Measurements from ENCODE around the gene CELA1. TPM values are rescaled to one million over a fixed set of nuclear protein-coding genes. Genes with fewer than 3 reads are reported as not detected.

CELA1 gene
- total RNA-seq, 1 donor from 2014 or later: not detected

- H3K27me3 ChIP-seq (ENCODE audit: insufficient read depth, low read length): no peaks in the 10 kb centered on the region
- no peaks in the 10 kb centered on the region for H3K36me3 ChIP-seq (ENCODE audit: insufficient read depth, low read length)
- H3K4me2 ChIP-seq (ENCODE audit: low read length): no peak overlapping the region
- Mint-ChIP-seq H3K4me3 (ENCODE audit: unreplicated experiment) (no peak overlapping the region), H3K27ac (ENCODE audit: unreplicated experiment) (no peak overlapping the region), H3K27me3 (ENCODE audit: low read depth, unreplicated experiment) (no peaks in the 10 kb centered on the region), H3K9me3 (ENCODE audit: unreplicated experiment) (no peaks in the 10 kb centered on the region), H3K36me3 (ENCODE audit: low read depth, unreplicated experiment) (no peaks in the 10 kb centered on the region), H3K4me1 (ENCODE audit: low read depth, unreplicated experiment) (peaks cover 11% of the 10 kb centered on the region)
- no peaks in the 10 kb centered on the region for H3K9me3 ChIP-seq (ENCODE audit: insufficient read depth, low read depth, low read length)
- H3K9ac ChIP-seq (ENCODE audit: low read length): no peak overlapping the region
- H3K79me2 ChIP-seq (ENCODE audit: insufficient read depth, low read length): no peaks in the 10 kb centered on the region
- no peak overlapping the region for H3K27ac ChIP-seq (ENCODE audit: low read depth, low read length)
- H2AFZ ChIP-seq (ENCODE audit: low read depth, low read length): no peak overlapping the region
- FAIRE-seq (no peak), DNase-seq (ENCODE audit: low read depth) (no peak)
- H4K20me1 ChIP-seq (ENCODE audit: insufficient read depth, low read length): no peaks in the 10 kb centered on the region
- TF ChIP-seq CTCF (IDR thresholded peaks at IDR 0.05; ENCODE audit: insufficient read depth, low read depth, low read length): no peak
- no peak for TF ChIP-seq EZH2 (IDR thresholded peaks at IDR 0.05; ENCODE audit: insufficient read depth, low read length)
- H3K4me1 ChIP-seq (ENCODE audit: insufficient read depth, low read length): peaks cover 6% of the 10 kb centered on the region
- H3K4me3 ChIP-seq (ENCODE audit: insufficient read depth, low read depth, low read length): no peak overlapping the region
Measured at GRCh38 chr12:51323317-51323960, 23.0 kb downstream of the CELA1 start.

DNA sequence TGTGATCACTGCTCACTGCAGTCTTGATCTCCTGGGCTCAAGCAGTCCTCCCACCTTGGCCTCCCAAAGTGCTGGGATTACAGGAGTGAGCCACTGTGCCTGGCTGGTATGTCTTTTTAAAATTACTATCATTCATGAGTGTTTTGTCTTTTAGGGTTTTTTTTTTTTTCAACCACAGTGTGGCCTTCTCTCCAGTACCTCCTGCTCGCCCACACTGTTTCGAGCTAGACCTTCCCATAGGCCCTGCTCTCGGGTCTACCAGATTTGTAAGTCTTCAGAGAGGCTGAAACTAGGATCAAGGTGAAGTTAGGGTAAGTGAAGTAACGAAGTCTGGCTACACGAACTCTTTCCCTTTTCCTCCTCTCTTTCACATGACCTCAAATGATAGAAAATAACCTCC, 24.0 kb downstream of the CELA1 start:
- H4K20me1 ChIP-seq (ENCODE audit: insufficient read depth, low read length): no peaks in the 10 kb centered on the region
- Mint-ChIP-seq H3K27ac (ENCODE audit: unreplicated experiment) (no peak overlapping the region), H3K9me3 (ENCODE audit: unreplicated experiment) (no peaks in the 10 kb centered on the region), H3K4me1 (ENCODE audit: low read depth, unreplicated experiment) (peaks cover 11% of the 10 kb centered on the region), H3K36me3 (ENCODE audit: low read depth, unreplicated experiment) (no peaks in the 10 kb centered on the region), H3K4me3 (ENCODE audit: unreplicated experiment) (no peak overlapping the region), H3K27me3 (ENCODE audit: low read depth, unreplicated experiment) (no peaks in the 10 kb centered on the region)
- no peak overlapping the region for H3K4me3 ChIP-seq (ENCODE audit: insufficient read depth, low read depth, low read length)
- H3K4me2 ChIP-seq (ENCODE audit: low read length): no peak overlapping the region
- H3K9me3 ChIP-seq (ENCODE audit: insufficient read depth, low read depth, low read length): no peaks in the 10 kb centered on the region
- no peak for TF ChIP-seq CTCF (IDR thresholded peaks at IDR 0.05; ENCODE audit: insufficient read depth, low read depth, low read length)
- TF ChIP-seq EZH2 (IDR thresholded peaks at IDR 0.05; ENCODE audit: insufficient read depth, low read length): no peak
- no peak for DNase-seq (ENCODE audit: low read depth)
- no peaks in the 10 kb centered on the region for H3K36me3 ChIP-seq (ENCODE audit: insufficient read depth, low read length)
- no peaks in the 10 kb centered on the region for H3K27me3 ChIP-seq (ENCODE audit: insufficient read depth, low read length)
- H3K9ac ChIP-seq (ENCODE audit: low read length): no peak overlapping the region
- no peak for FAIRE-seq
- peaks cover 6% of the 10 kb centered on the region for H3K4me1 ChIP-seq (ENCODE audit: insufficient read depth, low read length)
- H2AFZ ChIP-seq (ENCODE audit: low read depth, low read length): no peak overlapping the region
- H3K27ac ChIP-seq (ENCODE audit: low read depth, low read length): no peak overlapping the region
- H3K79me2 ChIP-seq (ENCODE audit: insufficient read depth, low read length): no peaks in the 10 kb centered on the region

DNA sequence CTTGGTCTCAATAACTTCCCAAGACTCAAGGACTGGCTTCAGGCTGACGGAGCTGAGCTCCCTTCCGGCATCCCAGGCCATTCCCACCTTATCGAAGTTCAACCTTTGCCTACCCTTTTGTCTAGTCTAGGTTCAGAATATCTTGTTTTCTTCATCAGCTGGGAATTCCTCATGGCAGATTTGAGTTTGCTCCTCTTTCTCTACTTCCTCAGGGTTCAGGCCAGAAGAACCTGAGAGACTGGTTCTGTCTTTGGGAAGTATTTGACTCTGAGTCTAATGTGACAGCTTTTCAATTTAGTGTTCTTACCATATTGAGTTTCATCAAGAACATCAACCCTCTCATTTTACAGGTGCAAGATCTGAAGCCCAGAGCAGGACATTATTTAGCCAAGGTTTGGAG, 24.6 kb downstream of the CELA1 start:
- Mint-ChIP-seq H3K4me1 (ENCODE audit: low read depth, unreplicated experiment) (peaks cover 9% of the 10 kb centered on the region), H3K27ac (ENCODE audit: unreplicated experiment) (no peak overlapping the region)

More for the DNA sequence above, 24.6 kb downstream of the CELA1 start:
- Histone ChIP-seq H3K27me3 (ENCODE audit: insufficient read depth, low read length) (no peaks in the 10 kb centered on the region), H4K20me1 (ENCODE audit: insufficient read depth, low read length) (no peaks in the 10 kb centered on the region), H3K4me3 (ENCODE audit: insufficient read depth, low read depth, low read length) (no peak overlapping the region), H3K9ac (ENCODE audit: low read length) (no peak overlapping the region), H3K4me2 (ENCODE audit: low read length) (no peak overlapping the region), H3K36me3 (ENCODE audit: insufficient read depth, low read length) (no peaks in the 10 kb centered on the region), H3K27ac (ENCODE audit: low read depth, low read length) (no peak overlapping the region), H3K79me2 (ENCODE audit: insufficient read depth, low read length) (no peaks in the 10 kb centered on the region), H2AFZ (ENCODE audit: low read depth, low read length) (no peak overlapping the region), H3K4me1 (ENCODE audit: insufficient read depth, low read length) (peaks cover 5% of the 10 kb centered on the region), H3K9me3 (ENCODE audit: insufficient read depth, low read depth, low read length) (no peaks in the 10 kb centered on the region)
- no peaks in the 10 kb centered on the region for H3K36me3 Mint-ChIP-seq (ENCODE audit: low read depth, unreplicated experiment)
- no peaks in the 10 kb centered on the region for H3K9me3 Mint-ChIP-seq (ENCODE audit: unreplicated experiment)
- no peak for DNase-seq (ENCODE audit: low read depth)
- TF ChIP-seq EZH2 (IDR thresholded peaks at IDR 0.05; ENCODE audit: insufficient read depth, low read length) (no peak), CTCF (IDR thresholded peaks at IDR 0.05; ENCODE audit: insufficient read depth, low read depth, low read length) (no peak)
- no peak for FAIRE-seq
- no peaks in the 10 kb centered on the region for H3K27me3 Mint-ChIP-seq (ENCODE audit: low read depth, unreplicated experiment)
- no peak overlapping the region for H3K4me3 Mint-ChIP-seq (ENCODE audit: unreplicated experiment)
